ENCODE measurements around the gene IZUMO4.

- TF ChIP-seq POLR2A (IDR thresholded peaks at IDR 0.05) (no peak), CTCF (IDR thresholded peaks at IDR 0.05) (no peak), EP300 (IDR thresholded peaks at IDR 0.05) (no peak)
These were observed 4.0 kb downstream of the IZUMO4 start for GRCh38 chr19:2100719-2101061.
